ENCODE results near the gene ZNF263. TPM values are rescaled to one million over a fixed set of nuclear protein-coding genes. Genes with fewer than 3 reads are reported as not detected.

The ZNF263 gene
- total and polyA plus RNA-seq, 4 donors, result 6.3 to 27.3 (median 13.3) TPM

GRCh38 chr16:3274490-3274889 is 8.8 kb upstream of the ZNF263 start:
- no peaks in the 10 kb centered on the region for H3K36me3 ChIP-seq (ENCODE audit: control insufficient read depth in 4 of 4, insufficient read depth in 3 of 4, low read depth in 1 of 4, low read length in 3 of 4)
- no peak overlapping the region for H3K9ac ChIP-seq (ENCODE audit: low read depth in 1 of 2, low read length in 2 of 2)
- H3K27ac ChIP-seq (ENCODE audit: low read depth in 1 of 2, low read length in 2 of 2), result no peak overlapping the region
- WGBS, result 56% methylated on average over 4 of the region's 4 CpGs
- no peaks in the 10 kb centered on the region for H3K4me1 ChIP-seq (ENCODE audit: control insufficient read depth in 4 of 4, insufficient read depth in 4 of 4, low read length in 3 of 4)
- no peaks in the 10 kb centered on the region for H3K9me3 ChIP-seq (ENCODE audit: control insufficient read depth in 4 of 4, low read length in 3 of 4)
- TF ChIP-seq CTCF (IDR thresholded peaks at IDR 0.05; ENCODE audit: low read depth, low read length, missing input control) (no peak), ZBTB33 (IDR thresholded peaks at IDR 0.05) (no peak), RXRA (IDR thresholded peaks at IDR 0.05) (no peak), MAX (IDR thresholded peaks at IDR 0.05) (no peak), EGR1 (IDR thresholded peaks at IDR 0.05; ENCODE audit: low read depth in 2 of 2) (no peak), FOXA1 (IDR thresholded peaks at IDR 0.05) (no peak), YY1 (IDR thresholded peaks at IDR 0.05) (no peak), HNF4A (conservative IDR thresholded peaks at IDR 0.05) (no peak), REST (IDR thresholded peaks at IDR 0.05) (no peak), ATF3 (IDR thresholded peaks at IDR 0.05) (no peak), FOXA2 (IDR thresholded peaks at IDR 0.05) (no peak), HNF4G (IDR thresholded peaks at IDR 0.05) (no peak), SP1 (IDR thresholded peaks at IDR 0.05) (no peak), JUND (IDR thresholded peaks at IDR 0.05) (no peak), NR2F2 (IDR thresholded peaks at IDR 0.05) (no peak)
- H3K4me3 ChIP-seq (ENCODE audit: low read depth in 1 of 3, low read length in 3 of 3), result no peak overlapping the region
- no peak for DNase-seq (ENCODE audit: low spot score)
- H3K27me3 ChIP-seq (ENCODE audit: control insufficient read depth in 4 of 4, insufficient read depth in 4 of 4, low read length in 3 of 4), result no peaks in the 10 kb centered on the region

- Histone ChIP-seq H3K4me1 (ENCODE audit: control insufficient read depth in 4 of 4, insufficient read depth in 4 of 4, low read length in 3 of 4) (no peaks in the 10 kb centered on the region), H3K9ac (ENCODE audit: low read depth in 1 of 2, low read length in 2 of 2) (no peak overlapping the region), H3K27me3 (ENCODE audit: control insufficient read depth in 4 of 4, insufficient read depth in 4 of 4, low read length in 3 of 4) (no peaks in the 10 kb centered on the region), H3K36me3 (ENCODE audit: control insufficient read depth in 4 of 4, insufficient read depth in 3 of 4, low read depth in 1 of 4, low read length in 3 of 4) (no peaks in the 10 kb centered on the region), H3K27ac (ENCODE audit: low read depth in 1 of 2, low read length in 2 of 2) (no peak overlapping the region), H3K4me3 (ENCODE audit: low read depth in 1 of 3, low read length in 3 of 3) (no peak overlapping the region), H3K9me3 (ENCODE audit: control insufficient read depth in 4 of 4, low read length in 3 of 4) (no peaks in the 10 kb centered on the region)
- DNase-seq (ENCODE audit: low spot score), result no peak
- no peak for TF ChIP-seq CTCF (IDR thresholded peaks at IDR 0.05; ENCODE audit: low read depth, low read length, missing input control)
- no peak for TF ChIP-seq FOXA2 (IDR thresholded peaks at IDR 0.05)
- no peak for TF ChIP-seq YY1 (IDR thresholded peaks at IDR 0.05)
- TF ChIP-seq ATF3 (IDR thresholded peaks at IDR 0.05), result no peak
- no peak for TF ChIP-seq TAF1 (conservative IDR thresholded peaks at IDR 0.05)
These were observed 8.3 kb upstream of the ZNF263 start for GRCh38 chr16:3274947-3275346.
